ENCODE measurements around the gene SEPTIN5. TPM values are rescaled to one million over a fixed set of nuclear protein-coding genes. Genes with fewer than 3 reads are reported as not detected.

SEPTIN5 gene
- total RNA-seq, 1 donor from 2014 or later = 19.8 TPM

DNA sequence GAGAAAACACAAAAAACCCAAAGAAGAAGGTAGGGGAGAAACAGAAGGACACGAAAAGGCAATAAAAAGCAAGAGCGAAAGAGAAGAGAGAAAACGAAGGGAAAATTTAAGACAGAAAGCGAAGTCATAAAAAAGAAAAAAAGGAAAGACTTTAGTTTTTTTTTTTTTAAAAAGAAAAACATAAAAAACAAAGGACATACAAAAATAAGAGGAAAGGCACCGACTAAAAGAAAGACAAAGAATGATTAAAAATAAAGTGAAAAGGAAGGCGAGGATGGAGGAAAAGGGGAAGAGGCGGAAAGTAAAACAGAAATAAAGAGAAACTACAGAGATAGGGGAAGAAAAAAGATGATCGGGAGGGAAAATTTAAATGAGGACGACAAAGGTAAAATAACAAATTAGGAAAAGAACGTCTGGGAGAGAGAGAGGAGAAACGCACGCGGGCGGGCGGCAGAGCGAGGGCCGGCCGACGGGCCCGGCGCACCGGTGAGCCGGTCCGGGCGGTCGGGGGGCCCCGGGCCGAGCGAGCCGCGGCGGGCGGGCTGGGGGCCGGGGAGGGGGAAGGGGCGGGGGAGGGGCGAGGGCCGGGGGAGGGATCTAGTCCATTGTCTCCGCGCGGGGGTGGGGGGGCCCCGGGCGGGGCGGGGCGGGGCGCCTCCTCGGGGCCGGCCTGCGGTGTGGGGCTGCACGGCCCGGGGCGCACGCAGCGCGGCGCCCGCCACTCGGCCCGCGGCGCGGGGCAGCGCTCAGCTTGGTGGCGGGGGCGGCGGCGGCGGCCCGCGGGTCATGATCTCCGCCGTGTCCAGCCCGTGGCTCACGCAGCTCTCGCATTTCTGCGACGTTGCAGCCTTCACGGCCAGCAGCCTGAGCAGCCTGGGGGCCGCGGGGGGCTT, 46.0 kb downstream of the SEPTIN5 start, which contains the start of gene TBX1:
TSS of gene TBX1 (plus strand) at position 721 of the 893 bp plus-strand sequence. CDS start at position 787, 66 bp downstream.
- peak in 1 of 2 donors; percentile 69 for DNase-seq (ENCODE audit: low read depth in 2 of 2)

DNA sequence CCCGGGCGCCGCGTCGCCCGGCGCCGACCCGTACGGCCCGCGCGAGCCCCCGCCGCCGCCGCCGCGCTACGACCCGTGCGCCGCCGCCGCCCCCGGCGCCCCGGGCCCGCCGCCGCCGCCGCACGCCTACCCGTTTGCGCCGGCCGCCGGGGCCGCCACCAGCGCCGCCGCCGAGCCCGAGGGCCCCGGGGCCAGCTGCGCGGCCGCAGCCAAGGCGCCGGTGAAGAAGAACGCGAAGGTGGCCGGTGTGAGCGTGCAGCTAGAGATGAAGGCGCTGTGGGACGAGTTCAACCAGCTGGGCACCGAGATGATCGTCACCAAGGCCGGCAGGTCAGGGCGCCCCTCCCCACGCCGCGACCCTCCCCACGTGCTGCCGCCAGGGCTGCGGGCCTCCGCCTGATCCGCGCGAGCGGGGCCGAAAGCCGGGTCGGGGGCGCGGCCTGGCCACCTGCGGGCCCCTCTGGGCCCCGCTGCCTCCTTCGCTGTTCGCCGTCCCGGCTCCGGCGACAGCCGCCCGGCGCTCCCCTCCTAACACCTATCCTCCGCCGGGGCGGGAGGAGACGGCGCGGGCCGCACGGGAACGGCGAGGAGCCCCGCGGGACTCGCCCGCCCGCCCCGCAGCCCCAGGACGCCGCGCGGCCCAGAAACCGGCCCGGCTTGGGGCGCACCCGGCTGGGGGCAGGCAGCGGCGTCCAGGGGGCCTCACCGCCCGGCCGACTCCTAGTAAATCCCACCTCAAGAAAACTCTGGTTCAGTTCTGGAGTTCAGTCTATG, 46.8 kb downstream of the SEPTIN5 start:
- peak in 1 of 2 donors; percentile 34 for DNase-seq (ENCODE audit: low read depth in 2 of 2)

DNA sequence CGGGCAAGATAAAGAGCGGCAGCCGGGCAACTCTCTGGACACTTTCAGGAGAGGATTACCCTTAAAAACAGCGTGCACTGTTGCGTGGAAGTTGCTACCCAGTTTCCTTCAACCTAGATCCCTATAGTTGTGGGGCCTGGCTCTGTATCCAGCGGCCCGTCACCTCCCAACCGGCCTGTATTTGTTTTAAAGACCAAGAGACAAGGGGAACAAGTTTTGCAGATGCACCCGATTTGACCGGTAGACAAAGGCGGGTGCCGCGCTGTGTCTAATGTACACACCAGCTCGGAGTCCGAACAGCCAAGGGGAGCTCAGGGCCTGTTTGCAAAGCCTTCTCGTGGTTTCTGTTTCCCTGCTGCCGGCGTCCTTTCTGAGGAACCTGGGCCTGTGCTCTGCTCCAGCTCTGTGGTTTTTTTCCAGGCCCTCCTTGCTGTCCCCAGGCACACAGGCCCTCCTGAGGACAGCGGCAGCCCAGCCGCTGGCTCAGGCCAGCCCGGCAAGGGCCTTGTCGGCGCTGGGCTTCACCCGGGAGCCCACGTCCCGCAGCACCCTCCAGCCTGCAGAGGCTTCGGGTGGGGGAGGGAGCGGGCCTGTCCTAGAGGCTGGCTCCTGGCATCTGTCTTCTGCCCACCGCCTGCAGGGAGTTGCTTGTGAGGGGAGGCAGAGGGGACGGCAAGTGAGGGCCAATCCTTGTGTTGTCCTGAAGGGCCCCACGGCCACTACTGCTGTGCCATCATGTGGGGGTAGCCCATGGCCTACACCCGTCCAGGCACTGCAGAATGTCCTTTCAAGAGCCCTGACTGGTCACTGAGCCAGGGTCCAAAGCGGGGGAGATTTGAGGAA, 47.6 kb downstream of the SEPTIN5 start:
- peak in 1 of 2 donors; percentile 53 for DNase-seq (ENCODE audit: low read depth in 2 of 2)

DNA sequence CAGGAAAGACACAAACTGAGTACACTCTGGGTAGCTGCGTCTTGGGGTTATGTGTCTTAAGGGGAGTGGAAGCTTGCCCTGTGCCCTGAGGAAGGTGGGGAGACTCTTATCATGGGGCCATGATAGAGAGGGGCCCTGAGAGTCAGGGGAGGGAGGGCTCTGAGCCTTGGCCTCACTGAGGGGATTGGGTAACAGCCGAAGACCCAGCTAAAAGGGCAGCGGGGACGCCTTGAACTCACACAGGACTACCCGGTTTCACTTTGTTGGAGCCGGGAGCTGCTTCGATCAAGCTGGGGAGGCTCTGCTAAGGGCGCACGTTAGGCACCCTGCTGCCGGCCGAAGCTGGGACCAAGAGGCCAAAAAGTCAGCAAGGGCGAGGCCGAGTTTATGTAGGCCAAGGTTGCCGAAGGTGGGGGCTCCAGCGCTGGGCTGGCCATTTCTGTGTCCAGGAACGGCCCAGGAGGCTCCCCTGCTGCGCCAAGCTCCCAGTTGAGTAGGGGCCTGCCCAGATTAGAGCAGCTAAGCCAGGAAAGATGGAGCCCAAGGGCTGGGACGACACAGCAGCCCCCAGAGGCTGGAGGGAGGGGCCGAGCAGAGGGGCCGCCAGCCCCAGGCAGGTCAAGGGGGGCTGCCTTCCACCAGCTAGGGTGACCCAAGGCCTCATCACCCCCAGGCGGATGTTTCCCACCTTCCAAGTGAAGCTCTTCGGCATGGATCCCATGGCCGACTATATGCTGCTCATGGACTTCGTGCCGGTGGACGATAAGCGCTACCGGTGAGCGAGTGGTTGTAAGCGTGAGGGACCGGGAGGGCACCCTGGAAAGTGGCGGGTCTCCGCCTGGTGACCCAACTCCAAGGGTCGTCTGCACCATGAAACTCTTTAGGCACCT, 48.5 kb downstream of the SEPTIN5 start:
- peak in 1 of 2 donors; percentile 63 for DNase-seq (ENCODE audit: low read depth in 2 of 2)

DNA sequence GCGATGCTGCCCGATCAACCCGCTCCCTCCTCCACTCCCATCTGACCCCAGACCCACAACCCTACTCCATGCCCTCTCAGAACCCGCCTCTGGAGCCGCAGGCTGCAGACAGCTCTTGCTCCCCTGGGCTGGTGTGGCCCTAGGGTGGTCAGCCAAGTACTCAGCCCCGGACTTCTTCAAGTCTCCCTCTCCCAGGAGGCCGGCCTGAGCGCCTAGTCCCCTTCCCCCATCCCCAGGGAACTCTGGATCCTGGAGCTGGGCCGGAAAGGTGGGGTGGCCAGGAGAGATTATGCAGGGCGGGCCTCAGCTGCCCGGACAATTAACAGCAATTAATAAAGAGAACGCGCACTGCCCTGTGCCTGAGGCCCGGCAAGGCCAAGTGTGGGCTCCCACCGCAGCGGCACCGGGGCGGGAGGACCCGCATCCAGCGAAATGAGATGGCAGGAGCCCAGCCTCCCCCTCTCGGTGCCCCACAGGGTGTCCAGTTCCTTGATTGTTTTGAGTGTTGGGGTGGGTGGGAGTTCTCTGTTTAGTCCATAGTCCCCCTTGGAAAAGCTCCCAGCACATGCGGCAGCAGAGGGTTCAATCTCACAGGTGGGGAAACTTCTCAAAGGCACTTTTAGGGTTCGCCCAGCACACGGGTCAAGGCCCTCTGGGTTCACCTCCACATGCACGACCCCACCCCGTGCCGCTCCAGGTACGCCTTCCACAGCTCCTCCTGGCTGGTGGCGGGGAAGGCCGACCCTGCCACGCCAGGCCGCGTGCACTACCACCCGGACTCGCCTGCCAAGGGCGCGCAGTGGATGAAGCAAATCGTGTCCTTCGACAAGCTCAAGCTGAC, 49.4 kb downstream of the SEPTIN5 start:
- peak in 1 of 2 donors; percentile 31 for DNase-seq (ENCODE audit: low read depth in 2 of 2)

DNA sequence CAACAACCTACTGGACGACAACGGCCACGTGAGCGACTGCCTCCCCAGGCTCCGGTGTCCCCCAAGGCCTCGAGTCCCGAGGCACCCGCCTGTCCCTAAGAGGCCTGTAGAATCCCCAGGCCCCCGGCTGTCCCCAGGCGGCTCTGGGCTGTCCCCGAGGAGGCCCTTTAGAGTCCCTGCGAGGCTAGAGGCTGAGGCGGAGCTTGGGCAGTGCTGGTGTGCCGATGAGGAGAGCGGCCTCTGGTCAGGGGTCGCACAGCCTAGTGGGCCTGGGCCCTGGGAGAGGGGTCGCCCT, 49.9 kb downstream of the SEPTIN5 start:
- DNase-seq (ENCODE audit: low read depth in 2 of 2) = peak in 1 of 2 donors; percentile 55

DNA sequence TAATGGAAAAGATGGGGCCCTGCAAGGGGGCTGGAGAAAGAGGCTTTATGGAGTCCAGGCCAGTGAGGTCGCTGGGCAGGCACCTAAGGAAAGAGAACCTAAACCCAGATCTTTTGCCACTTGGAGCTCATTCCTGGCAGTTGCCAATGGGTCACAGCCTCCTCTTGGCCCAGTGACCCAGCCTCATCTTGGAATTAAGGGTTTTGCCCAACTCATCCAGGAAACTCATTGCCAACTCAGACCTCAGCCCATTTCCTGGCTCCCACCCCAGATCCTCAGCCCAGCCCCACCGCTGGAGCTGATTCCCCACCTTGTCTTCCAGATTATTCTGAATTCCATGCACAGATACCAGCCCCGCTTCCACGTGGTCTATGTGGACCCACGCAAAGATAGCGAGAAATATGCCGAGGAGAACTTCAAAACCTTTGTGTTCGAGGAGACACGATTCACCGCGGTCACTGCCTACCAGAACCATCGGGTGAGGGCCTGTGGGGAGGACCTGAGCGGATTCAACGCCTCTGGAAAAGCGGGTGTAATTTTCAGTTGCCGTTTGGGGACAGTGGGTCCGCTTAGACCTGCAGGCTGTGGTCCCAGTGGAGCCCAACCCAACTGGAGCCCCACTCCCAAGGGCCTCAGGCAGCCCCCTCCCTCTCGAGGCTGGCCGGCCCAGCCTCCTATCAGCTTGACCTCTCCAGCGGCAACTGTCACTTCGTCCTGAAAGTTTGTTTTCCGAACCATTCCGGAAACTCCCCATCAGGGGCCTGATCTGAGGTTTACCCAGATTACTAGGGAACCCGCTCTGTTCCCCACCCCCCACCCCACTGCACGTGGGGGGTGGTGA, 50.6 kb downstream of the SEPTIN5 start:
- DNase-seq (ENCODE audit: low read depth in 2 of 2) = peak in 1 of 2 donors; percentile 56

DNA sequence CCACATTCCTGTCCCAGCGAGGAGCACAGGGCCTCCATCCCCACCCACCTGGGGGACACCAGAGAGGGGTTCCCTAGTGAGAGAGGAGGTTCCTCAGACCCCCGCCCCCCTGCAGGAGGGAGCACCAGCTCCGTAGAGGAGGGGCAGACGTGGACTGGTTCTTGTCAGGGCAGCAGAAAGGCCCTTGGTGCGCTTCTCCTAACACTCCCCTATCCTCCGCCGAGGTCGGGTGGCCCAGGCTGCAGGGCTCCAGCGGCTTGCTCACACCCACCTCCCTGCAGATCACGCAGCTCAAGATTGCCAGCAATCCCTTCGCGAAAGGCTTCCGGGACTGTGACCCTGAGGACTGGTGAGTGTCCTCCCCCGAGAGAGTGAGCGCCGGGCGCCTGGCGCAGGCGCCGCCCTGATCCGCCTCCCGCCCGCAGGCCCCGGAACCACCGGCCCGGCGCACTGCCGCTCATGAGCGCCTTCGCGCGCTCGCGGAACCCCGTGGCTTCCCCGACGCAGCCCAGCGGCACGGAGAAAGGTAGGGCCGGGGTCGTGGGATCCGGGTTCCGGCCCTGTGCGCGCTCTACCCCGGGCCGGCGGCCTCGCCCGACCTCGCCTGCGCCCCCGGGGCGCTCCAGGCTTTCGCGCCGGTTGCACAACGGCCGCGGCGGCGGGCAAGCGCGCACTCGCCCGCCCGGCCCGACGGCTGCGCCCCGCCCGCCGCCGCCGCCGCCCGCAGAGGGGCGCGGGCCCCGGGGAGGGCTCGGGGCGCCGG, 51.4 kb downstream of the SEPTIN5 start:
- peak in 1 of 2 donors; percentile 59 for DNase-seq (ENCODE audit: low read depth in 2 of 2)

DNA sequence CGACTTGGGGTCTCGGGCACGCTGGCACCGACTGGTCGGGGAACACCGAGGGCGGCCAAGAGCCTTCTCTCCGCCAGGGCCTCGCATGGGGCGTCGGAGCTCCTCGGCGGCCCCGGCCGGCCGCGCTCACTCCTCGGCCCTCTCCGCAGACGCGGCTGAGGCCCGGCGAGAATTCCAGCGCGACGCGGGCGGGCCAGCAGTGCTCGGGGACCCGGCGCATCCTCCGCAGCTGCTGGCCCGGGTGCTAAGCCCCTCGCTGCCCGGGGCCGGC, 51.9 kb downstream of the SEPTIN5 start:
- DNase-seq (ENCODE audit: low read depth in 2 of 2) = peak in 1 of 2 donors; percentile 39

DNA sequence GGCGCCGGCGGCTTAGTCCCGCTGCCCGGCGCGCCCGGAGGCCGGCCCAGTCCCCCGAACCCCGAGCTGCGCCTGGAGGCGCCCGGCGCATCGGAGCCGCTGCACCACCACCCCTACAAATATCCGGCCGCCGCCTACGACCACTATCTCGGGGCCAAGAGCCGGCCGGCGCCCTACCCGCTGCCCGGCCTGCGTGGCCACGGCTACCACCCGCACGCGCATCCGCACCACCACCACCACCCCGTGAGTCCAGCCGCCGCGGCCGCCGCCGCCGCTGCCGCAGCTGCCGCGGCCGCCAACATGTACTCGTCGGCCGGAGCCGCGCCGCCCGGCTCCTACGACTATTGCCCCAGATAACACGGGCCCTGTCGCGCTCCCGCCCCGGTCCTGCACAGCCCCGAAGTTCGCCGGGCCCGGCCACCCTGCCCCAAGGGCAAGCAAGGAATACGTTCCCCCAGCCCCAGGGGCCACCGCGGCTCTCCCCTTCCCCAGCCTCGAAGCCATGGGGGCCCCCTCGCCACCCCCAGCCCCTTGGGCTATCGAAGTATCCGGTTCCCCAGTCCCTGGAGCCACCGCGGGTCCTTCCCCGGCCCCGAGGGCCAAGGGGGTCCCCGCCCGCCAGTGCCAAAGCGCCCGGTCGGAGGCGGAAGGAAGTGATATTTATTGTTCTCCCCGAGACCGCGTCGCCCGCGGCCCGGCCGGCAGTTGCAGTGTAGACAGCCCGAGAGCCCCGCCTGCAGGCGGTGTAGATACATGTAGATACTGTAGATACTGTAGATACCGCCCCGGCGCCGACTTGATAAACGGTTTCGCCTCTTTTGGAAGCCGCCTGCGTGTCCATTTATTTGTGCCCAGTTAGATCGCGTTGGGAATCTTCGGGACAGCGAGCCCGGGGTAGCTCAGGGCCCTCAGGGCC, 52.5 kb downstream of the SEPTIN5 start:
- DNase-seq (ENCODE audit: low read depth in 2 of 2) = peak; percentile 25 to 93

DNA sequence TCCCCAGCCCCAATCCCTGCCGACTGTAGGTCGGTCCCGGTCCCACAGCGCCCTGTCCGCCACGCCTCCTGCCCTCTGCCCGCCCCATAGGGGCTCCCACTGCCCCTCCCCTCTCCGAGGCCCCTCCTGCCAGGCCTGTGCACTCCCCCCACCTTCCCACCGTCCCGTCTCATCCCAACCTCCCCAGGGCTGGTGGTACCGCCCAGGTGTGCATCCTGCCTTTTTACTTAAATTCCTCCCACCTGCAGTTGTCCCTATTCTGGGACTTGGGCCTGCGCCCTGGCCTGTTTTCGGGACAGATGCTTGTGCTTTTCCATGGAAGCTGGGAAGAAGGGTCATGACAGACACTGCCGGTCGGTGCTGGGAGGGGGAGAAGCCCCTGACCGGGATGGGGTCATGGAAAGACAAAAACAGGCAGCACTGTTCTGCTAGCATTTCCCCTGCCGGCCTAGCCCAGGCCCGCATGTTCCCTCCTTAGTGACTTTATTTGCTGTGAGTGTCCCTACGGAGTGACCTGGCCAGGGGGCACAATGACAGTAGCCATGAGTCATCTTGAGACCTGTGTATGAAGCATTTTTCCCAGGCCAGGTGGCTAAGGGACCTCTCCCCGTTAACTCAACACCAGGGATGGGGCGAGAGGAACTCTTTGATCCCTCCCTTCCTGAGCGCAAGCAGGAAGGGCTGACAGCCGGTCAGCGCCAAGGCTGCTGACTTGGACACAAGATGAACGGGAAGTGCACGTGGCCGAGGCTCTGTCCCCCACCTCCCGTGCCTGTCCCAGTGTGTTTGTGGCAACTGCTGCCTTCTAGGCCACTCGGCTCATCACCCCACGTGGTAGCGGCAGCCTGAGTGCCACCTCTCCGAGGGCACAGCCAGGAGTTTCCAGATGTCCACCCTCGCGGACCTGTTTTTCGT, 53.4 kb downstream of the SEPTIN5 start:
- DNase-seq (ENCODE audit: low read depth in 2 of 2) = peak; percentile 23 to 98

DNA sequence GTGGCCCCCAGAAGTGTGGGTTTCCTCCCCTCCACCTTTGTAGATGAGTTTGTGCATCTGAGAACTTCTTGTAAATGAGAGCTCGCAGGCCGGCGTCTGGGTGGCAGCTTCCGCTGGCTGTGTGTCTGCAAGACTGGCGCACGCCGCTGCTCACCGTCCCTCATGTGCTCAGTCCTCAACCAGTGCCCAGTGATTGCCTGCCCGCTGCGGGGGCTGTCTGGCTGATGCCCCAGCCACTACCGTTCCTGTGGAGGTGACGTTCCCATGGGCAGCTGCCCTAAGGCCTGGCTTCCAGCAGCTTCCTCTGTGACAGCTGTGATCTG, 55.1 kb downstream of the SEPTIN5 start:
- no peak for DNase-seq (ENCODE audit: low read depth in 2 of 2)

DNA sequence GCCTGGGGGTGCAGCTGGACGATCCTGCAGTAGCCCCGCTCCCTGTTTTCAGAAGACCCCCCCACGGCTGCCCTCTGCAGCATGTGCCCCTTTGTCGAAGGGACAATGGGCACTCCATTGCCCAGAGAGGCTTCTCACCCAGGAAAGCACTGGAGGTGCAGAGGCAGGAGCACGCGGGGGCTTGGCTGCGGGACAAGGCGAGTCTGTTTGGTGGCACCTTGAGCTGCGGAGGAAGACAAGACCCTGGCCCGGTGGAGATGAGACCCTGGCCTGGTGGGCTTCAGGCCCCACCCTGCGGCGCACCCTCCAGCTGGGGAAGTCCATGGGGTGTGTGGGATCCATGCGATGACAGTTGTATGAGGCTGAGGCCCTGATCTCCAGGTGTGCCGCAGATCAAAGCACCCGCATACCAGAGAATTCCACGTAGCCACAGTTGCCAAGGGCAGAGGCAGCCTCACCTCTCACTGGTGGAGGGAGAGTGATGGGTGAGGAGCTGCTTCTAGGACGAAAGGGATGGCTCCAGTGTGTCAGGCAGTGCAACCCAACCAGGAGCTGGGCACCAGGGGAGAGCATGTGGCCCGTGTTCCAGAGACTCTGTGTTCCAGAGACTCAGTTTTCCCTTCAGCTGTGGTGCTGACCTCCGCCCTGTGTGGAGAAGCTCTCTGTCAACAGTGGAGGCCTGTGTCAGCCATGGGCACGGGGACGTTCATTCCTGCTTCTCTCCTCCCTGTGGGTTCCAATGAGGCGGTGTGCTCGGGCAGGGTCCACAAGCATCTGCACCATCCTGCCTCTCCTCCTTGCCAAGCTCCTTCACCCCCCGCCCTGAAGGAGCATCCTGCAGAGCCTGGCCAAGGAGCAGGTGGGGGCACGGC, 56.3 kb downstream of the SEPTIN5 start:
- no peak for DNase-seq (ENCODE audit: low read depth in 2 of 2)

DNA sequence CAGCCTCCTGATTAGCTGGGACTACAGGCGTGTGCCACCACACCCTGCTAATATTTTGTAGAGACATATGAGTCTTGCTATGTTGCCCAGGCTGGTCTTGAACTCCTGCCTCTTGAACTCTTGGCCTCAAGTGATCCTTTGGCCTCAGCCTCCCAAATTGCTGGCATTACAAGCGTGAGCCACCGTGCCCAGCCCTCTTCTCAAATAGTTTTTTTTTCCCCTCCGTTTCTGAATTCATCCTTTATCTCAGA, 58.0 kb downstream of the SEPTIN5 start:
- DNase-seq (ENCODE audit: low read depth in 2 of 2) = no peak
